ENCODE results near the gene TGFBI.
A peak's percentile ranks its signal among the peaks of the same experiment; 100 is the strongest.

The TGFBI gene

GRCh38 chr5:136028782-136029742, at the start of gene TGFBI:
TSS of gene TGFBI (plus strand) at chr5:136028988. CDS start at chr5:136029056, 68 bp downstream.
- peak; percentile 78 for DNase-seq

GRCh38 chr5:135978993-135979392, 49.8 kb upstream of the TGFBI start:
- DNase-seq: no peak

GRCh38 chr5:135979510-135979909, 49.3 kb upstream of the TGFBI start:
- DNase-seq: no peak

GRCh38 chr5:135980620-135981019, 48.2 kb upstream of the TGFBI start:
- no peak for DNase-seq

DNA sequence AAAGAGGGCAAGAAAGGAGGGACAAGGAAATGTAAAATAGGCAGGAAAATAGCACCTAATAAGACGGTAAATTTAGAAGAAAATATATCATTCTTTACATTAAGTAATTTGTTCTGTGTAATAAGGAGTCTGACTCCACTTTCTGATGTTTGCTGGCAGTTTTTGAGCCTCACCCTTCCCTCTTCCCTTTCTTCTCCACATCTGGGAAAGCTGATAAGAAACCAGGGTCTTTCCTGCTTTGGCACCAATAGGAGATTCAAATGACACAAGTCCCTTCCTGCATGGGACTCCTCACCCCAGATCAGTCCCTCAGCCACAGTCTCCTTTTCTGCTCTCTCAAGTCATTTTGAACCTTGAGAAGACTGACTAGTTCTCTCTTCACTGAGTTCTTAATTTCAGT, 42.8 kb upstream of the TGFBI start:
- peak; percentile 87 for DNase-seq

- DNase-seq: peak; percentile 35
These were observed 42.4 kb upstream of the TGFBI start for GRCh38 chr5:135986401-135986800.

- DNase-seq: no peak
These were observed 41.8 kb upstream of the TGFBI start for GRCh38 chr5:135986891-135987401.

- DNase-seq: no peak
These were observed 40.2 kb upstream of the TGFBI start for GRCh38 chr5:135988546-135988945.

GRCh38 chr5:135989686-135990085, 39.1 kb upstream of the TGFBI start:
- peak; percentile 43 for DNase-seq

DNA sequence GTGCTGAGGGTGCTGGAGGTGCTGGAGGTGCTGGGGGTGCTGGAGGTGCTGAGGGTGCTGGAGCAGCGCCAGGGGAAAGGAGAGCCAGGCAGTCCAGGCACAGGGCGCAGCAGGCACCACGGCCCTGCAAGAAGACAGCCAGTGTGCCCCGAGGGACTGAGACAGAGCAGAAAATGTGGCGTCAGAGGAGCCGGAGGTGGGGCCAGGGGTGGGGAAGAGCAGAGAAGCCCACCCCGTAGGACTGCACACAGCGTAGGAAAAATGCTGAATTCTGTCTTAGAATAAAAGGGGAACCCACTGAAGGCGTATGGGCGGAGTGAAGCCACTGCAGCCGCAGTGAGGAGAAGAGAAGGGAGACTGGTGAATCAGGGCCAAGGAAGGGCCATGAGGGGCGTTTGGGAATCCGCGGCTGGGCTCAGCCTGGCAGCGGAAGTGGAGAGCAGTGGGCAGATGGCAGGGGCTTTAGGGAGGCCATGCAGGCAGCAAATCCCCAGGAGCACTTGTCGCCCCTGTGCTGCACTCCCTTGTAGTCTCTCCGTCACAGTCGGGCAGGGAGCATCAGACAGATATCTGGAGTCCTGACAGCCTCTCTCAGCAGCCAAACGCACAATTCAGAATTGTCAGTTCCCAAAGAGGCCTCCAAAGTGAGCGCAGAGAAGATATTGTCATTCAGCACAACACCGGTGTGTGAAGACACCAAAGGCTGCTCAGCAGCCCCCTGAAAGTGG, 38.1 kb upstream of the TGFBI start:
- peak; percentile 21 for DNase-seq

DNA sequence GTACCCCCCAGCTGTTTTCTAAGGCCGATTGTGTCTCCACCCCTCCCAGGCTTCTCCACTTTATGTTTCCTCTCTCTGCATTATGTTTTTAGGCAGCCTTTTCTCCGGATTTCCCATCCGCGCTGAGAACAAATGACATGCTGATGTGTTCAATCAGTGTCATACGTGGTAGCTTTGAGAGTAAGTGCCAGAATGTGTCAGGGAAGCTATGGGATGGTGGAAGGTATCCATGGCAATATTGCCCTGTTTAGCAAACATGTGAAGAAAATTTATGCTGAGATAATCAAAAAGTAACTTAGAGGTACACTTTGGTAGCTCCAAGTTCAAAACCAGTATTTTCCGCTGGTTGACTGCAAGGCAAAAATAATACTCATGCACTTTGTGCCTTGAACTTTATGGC, 37.4 kb upstream of the TGFBI start:
- DNase-seq: no peak

DNA sequence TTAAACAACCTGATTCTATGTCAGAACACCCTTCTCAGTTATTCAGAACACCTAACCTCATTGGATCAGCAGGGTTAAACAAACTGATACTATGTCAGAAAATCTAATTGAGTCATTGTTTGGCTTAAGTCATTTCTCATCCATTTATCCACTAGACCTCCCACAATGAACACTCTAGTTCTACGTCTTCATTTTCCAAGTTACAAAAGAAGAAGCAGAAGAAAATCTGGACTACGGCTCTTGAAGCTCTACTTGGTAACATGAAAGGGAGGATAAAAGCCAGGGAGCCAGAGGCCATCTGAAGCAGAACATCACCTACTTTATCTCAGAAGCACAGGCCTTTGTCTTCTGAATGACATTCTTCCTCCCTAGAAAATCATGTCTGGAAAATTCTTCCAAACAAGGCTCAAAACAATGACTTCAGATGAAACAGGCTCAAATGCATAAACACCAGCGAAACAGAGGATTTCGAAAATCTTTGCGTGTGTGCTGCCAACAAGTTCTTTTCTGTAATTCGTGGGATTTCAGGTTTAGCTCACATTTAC, 35.4 kb upstream of the TGFBI start:
- DNase-seq: no peak

GRCh38 chr5:135993880-135994636, 34.7 kb upstream of the TGFBI start:
- DNase-seq: no peak

GRCh38 chr5:135995976-135996375, 32.8 kb upstream of the TGFBI start:
- no peak for DNase-seq

DNA sequence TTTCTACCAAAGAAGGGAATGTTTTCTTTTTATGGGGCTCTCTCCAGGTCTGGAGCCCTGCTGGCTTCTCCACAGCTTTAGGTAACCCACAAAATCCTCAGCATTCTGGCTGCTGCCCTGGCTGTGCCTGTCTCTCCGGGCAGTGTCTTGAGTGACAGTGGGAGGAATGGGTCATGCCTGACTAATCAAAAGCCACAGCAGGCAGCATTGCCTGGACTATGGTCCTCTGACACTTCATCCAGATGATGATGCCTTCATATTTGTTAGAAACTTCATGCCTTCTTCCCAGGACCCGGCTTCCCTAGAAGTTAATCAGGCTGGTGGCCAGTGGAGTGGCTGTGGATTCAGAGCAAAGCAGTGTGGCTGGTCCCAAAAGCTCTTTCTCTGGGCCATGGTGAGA, 32.2 kb upstream of the TGFBI start:
- DNase-seq: no peak

DNA sequence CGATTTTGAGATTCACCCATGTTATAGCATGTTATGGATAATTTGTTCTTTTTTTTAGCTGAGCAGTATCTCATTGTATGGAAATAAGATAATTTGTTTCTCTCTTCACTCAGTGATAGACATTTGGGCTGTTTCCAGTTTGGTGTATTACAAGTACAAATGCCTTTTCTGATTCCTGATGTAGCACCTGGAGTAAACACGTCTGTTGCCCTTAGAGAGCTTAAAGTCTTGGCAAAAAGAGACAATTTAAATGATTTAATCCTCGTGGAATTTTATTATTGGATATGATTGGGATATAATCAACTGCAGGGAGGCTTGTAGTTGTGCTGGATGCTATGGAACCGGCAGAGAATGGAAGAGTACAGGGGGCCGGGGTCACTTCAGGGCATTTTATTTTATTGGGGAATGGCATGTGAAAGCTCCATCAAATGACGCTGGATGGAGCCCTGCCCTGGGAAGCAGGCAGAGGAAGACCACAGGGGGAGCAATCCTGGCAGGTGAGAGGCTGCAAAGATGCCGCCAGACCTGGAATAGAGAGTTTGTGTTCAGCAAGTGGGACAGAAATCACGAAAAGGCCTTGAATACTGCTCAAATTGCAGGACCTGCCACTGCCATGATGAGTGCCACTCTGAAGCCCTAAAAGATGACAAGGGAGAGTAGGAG, 31.0 kb upstream of the TGFBI start:
- no peak for DNase-seq

GRCh38 chr5:135998889-135999288, 29.9 kb upstream of the TGFBI start:
- DNase-seq: no peak

DNA sequence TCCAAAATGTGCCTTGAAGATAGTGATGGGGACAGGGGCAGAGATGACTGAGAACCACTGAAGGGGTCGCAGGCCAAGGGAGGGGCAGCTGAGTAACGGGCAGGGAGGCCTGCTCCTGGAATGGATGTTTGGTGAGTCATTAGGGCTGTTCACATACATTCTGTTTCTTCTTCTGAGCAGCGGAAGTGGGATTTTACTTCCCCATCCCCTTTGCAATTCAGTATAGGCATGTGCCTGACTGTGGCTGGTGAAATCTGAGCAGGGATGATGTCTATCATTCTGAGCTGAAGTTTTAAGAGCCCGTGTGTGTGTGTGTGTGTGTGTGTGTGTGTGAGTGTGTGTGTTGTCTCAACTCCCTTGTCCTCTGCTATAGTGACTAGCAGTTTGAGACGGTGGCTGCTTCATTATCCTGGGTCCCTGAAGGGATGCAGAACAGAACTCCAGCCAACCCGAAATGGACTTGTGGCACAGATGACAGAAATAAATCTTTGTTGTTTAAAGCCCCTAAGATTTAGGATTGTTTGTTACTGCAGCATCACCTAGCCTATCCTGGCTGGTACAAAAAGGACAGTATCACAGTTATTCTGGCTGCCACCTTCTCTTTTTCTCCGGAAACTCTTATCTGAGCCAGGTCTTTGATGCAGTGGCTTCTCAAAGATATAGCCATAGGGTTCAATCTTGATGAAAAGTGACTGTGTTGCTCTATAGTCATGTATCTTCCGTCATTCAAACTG, 29.2 kb upstream of the TGFBI start:
- DNase-seq: peak; percentile 61

GRCh38 chr5:136000147-136000546, 28.6 kb upstream of the TGFBI start:
- no peak for DNase-seq

DNA sequence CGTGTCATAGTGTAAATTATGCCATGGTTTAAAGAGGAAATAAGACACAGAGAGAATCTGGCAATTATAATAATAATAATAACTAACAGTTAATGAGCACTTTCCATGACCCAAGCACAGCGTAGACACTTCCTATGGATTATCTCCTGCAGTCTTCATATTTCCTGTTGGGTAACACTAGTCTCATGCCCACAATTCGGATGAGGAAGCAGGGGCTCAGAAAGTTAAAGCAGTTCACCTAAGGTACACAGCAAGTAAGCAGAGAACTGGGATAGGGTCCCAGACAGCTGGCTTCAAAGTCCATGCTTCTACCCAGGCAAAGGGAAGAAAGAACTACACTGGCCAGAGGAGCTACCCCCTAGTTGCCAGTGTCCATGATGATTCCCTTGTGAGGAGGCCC, 27.9 kb upstream of the TGFBI start:
- DNase-seq: no peak

DNA sequence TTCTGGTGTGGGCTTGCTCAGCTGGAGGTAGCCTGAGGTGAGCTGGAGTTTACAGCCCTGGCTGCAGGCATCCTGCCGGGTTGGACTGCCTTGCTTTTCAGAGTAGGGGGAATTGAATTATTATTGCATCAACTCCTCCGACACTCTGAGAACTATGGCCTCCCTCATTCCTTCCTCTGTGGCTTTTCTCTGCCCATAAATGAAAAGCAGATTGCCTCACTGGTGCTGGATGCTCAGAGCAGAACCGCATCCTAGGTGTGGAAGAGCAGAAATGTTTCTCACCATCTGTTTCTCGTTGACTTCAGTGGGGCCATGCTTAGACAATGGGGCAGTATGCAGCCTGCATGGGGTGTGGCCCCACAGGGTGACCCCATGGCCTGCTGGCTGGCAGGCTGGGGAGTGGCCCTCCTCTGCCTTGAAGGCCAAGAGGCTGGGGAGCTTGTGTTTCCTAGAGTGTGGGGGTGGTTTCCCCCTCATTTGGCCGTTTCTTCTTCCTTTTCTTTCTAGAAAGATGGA, 27.3 kb upstream of the TGFBI start:
- no peak for DNase-seq

All from hematopoietic multipotent progenitor cell treated with erythropoietin and hydrocortisone succinate and interleukin-3 and kit ligand, for 4 days (in vitro differentiated cells).